Measurements from ENCODE around the gene MACF1. TPM values are rescaled to one million over a fixed set of nuclear protein-coding genes. Genes with fewer than 3 reads are reported as not detected.
"Not testable (repeated sequence)": the region's sequence is repeated elsewhere in the genome, so short reads cannot be mapped to it uniquely, and the experiment has no call there.

The MACF1 gene
- total RNA-seq, 1 donor from 2014 or later, result 301 TPM

- Mint-ChIP-seq H3K4me3 (peak within 1 kb of the TSS; percentile 49), H3K9me3 (no peaks in the 10 kb centered on the region), H3K27me3 (ENCODE audit: low read depth) (peaks cover 51% of the 10 kb centered on the region), H3K36me3 (peaks cover 13% of the 10 kb centered on the region), H3K27ac (no peak within 1 kb of the TSS), H3K4me1 (peaks cover 2% of the 10 kb centered on the region)
- peak; percentile 52 to 59 for DNase-seq (ENCODE audit: low spot score in 2 of 2, unreplicated experiment in 2 of 2)
- TF ChIP-seq CTCF (IDR thresholded peaks at IDR 0.05; ENCODE audit: unreplicated experiment), result no peak
These were observed 286.8 kb downstream of the MACF1 start, which contains the start of gene BMP8A for GRCh38 chr1:39491146-39491921. TSS of gene BMP8A (plus strand) at chr1:39491636. CDS start at chr1:39491992, 356 bp downstream.

DNA sequence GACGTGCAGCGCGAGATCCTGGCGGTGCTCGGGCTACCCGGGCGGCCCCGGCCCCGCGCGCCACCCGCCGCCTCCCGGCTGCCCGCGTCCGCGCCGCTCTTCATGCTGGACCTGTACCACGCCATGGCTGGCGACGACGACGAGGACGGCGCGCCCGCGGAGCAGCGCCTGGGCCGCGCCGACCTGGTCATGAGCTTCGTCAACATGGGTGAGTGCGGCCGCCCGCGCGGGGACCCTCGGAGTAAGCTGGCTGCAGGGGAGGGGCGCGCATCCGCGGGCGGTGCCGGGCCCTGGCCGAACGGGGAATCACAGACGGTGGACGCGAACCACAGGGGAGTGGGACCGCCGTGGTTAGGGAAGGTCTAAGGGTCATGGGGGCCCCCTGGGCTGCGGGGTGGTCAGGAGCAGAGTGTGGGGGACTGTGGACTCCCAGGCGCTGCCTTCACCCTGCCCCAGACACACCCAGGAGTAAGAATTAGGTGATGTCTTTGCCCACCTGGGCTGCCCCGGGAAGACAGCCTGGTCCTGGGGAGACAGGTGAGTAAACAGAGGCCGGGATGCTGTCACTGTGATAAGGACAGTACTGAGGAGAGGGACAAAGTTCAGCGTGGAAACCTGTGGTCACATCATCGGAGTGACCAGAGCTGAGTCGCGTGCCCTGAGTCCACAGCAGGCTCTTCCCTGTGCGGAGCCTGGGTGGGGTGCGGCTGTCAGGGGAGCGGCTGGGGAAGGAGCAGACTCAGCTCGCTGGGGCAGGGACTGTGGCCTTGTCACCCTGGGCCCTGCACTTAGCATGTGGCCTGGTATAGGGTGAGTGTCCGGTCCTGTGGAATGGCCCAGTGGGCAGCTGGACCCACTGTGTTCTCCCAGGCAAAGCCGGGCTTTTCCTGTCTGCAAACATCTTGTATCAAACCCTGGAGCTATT lies 287.9 kb downstream of the MACF1 start:
- DNase-seq (ENCODE audit: low spot score in 2 of 2, unreplicated experiment in 2 of 2); H3K9me3 Mint-ChIP-seq; H3K36me3 Mint-ChIP-seq; H3K4me1 Mint-ChIP-seq; H3K27ac Mint-ChIP-seq: not testable (repeated sequence)
- peaks cover 58% of the 10 kb centered on the region for H3K27me3 Mint-ChIP-seq (ENCODE audit: low read depth)
- peak overlapping the region; percentile 39 for H3K4me3 Mint-ChIP-seq

DNA sequence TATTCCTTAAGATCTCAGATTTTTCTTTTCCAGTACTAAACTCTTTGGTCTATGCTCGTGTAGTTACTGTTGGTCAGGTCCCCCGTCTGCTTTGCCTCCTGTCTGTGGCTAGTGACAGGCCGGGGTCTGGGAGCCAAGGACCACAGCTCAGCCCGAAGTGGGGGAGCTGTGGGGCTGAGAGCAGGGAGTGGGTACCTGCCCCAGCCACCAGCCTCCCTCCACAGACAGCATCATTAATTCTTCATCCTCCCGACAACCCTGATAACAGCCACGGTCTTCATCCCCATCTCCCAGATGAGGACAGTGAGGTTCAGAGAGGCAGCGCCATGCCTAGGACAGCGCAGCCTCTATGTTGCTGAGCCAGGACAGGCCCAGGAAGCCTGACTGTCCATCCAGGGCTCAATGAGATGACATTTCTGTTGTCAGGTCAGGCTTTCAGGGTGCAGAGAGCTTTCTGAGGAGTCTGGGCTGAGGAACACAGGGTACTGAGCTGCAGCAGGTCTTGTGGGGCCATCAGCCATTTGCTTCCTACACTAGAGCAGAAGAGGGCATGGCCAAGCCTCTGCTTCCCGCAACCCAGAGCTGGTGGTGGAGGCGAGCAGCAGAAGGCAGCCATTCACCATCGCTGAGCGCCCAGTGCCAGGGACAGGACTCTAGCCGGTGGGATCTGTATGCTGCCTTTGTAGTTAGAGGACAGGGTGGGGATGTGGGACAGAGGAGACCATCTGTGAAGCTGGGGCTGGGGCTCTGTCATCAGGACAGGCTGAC lies 288.7 kb downstream of the MACF1 start:
- not testable (repeated sequence) for DNase-seq (ENCODE audit: low spot score in 2 of 2, unreplicated experiment in 2 of 2); H3K4me1 Mint-ChIP-seq; H3K36me3 Mint-ChIP-seq; H3K9me3 Mint-ChIP-seq; H3K27ac Mint-ChIP-seq
- peaks cover 61% of the 10 kb centered on the region for H3K27me3 Mint-ChIP-seq (ENCODE audit: low read depth)
- H3K4me3 Mint-ChIP-seq, result peak overlapping the region; percentile 39

DNA sequence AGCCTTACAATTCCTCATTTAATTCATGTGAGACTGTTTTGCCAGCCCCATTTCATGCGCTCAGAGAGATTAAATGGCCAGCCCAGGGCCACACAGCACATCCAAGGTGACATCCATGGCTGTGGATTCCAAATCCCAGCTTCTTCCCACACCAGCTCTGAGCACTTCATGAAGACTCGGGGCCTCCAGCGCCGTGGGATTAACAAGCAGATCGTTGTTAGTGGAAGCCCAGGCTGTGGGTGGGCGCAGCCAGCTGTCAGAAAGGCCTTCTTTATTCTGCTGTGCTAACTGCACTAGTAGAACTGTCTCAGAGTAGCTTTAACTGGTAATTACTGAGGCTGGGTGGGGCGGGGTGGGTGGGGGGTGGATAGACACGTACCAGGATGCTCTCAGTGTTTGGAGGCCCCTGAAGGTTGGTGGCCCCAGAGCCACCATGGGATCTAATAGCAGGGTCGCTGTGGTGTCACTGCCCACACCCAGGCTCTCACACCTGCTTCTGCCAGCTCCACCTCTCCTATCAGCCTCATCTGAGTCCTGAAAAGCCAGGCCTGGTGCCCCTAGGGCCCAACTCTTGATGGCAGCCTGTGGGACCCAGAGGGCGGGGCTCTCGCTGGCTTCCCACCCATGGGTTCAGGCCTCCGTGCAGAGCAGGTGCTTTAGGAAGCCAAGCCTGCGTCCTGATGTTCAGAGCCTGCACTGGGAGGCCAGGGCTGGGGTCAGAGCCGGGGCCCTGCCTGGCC lies 290.3 kb downstream of the MACF1 start:
- TF ChIP-seq CTCF (IDR thresholded peaks at IDR 0.05; ENCODE audit: unreplicated experiment), result no peak
- Mint-ChIP-seq H3K27me3 (ENCODE audit: low read depth) (peaks cover 50% of the 10 kb centered on the region), H3K9me3 (no peaks in the 10 kb centered on the region), H3K4me1 (peaks cover 2% of the 10 kb centered on the region), H3K4me3 (no peak overlapping the region), H3K27ac (no peak overlapping the region), H3K36me3 (no peaks in the 10 kb centered on the region)
- no peak for DNase-seq (ENCODE audit: low spot score in 2 of 2, unreplicated experiment in 2 of 2)

GRCh38 chr1:39496520-39496919 lies 292.0 kb downstream of the MACF1 start:
- not testable (repeated sequence) for H3K4me3 Mint-ChIP-seq; H3K9me3 Mint-ChIP-seq; DNase-seq (ENCODE audit: low spot score in 2 of 2, unreplicated experiment in 2 of 2); H3K36me3 Mint-ChIP-seq; H3K27ac Mint-ChIP-seq; H3K4me1 Mint-ChIP-seq
- H3K27me3 Mint-ChIP-seq (ENCODE audit: low read depth), result peaks cover 40% of the 10 kb centered on the region

- H3K27me3 Mint-ChIP-seq (ENCODE audit: low read depth), result peaks cover 34% of the 10 kb centered on the region
- no peaks in the 10 kb centered on the region for H3K4me1 Mint-ChIP-seq
- no peak for TF ChIP-seq CTCF (IDR thresholded peaks at IDR 0.05; ENCODE audit: unreplicated experiment)
- peaks cover 4% of the 10 kb centered on the region for H3K9me3 Mint-ChIP-seq
- H3K36me3 Mint-ChIP-seq, result peaks cover 3% of the 10 kb centered on the region
- H3K27ac Mint-ChIP-seq, result no peak overlapping the region
- no peak overlapping the region for H3K4me3 Mint-ChIP-seq
- DNase-seq (ENCODE audit: low spot score in 2 of 2, unreplicated experiment in 2 of 2), result no peak
These were observed 293.1 kb downstream of the MACF1 start for GRCh38 chr1:39497585-39497984.

DNA sequence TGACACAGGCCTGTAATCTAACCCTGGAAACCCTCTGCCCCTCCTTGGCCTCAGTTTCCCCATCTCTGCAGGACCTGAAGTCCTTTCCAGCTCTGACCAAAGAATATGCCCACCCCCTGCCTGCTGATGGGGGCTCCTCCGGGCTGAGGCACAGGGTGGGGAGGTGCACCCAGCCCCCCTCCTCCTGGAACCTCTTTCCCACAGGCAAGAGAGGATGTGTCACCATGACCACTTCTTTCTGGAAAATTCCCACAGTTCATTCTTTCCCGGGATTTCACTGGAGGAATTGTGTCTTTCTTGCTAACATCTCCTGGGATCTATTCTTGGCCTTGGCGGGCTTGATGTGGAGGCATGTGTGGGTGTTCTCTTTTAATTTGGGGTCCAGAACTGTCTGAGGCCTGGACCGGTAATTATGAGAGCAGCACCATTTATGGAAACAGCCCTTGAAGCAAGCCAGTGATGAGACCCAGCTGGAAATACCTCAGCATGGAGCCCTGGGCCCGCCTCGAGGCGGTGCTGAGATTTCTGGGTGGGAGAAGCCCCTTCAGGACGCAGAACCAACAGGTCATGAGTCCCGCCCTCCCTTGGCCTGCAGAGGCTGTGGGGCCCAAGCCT lies 293.7 kb downstream of the MACF1 start:
- DNase-seq (ENCODE audit: low spot score in 2 of 2, unreplicated experiment in 2 of 2); H3K4me1 Mint-ChIP-seq; H3K4me3 Mint-ChIP-seq; H3K9me3 Mint-ChIP-seq; H3K27ac Mint-ChIP-seq; H3K36me3 Mint-ChIP-seq: not testable (repeated sequence)
- H3K27me3 Mint-ChIP-seq (ENCODE audit: low read depth), result peaks cover 28% of the 10 kb centered on the region

- H3K4me1 Mint-ChIP-seq; H3K4me3 Mint-ChIP-seq; H3K9me3 Mint-ChIP-seq; H3K27ac Mint-ChIP-seq; H3K36me3 Mint-ChIP-seq; DNase-seq (ENCODE audit: low spot score in 2 of 2, unreplicated experiment in 2 of 2): not testable (repeated sequence)
- peaks cover 22% of the 10 kb centered on the region for H3K27me3 Mint-ChIP-seq (ENCODE audit: low read depth)
These were observed 294.3 kb downstream of the MACF1 start for GRCh38 chr1:39498821-39499220.
